AG09319 (cell line): ENCODE results near the gene SWI5.

Source experiments
- DNase-seq: peaks from one replicate; pipeline ENCODE4 v3.0.0-alpha.2; 2010; ENCODE audit warnings: low read depth; ENCODE audit errors: extremely low read depth
- CTCF ChIP-seq: IDR thresholded peaks from 2 replicates; pipeline ENCODE4 v1.5.1; 2011; ENCODE audit warnings: low read depth, mild to moderate bottlenecking, inconsistent platforms, low read length, moderate library complexity

The SWI5 gene

GRCh38 chr9:128286440-128286839 lies 10.4 kb downstream of the SWI5 start:
- no peak for TF ChIP-seq CTCF
- no peak for DNase-seq

- no peak for TF ChIP-seq CTCF
- DNase-seq = no peak
Observed at GRCh38 chr9:128288273-128289004, 12.4 kb downstream of the SWI5 start.

GRCh38 chr9:128292009-128292408 lies 15.9 kb downstream of the SWI5 start:
- TF ChIP-seq CTCF = no peak
- no peak for DNase-seq

GRCh38 chr9:128293091-128293490 lies 17.0 kb downstream of the SWI5 start:
- no peak for TF ChIP-seq CTCF
- DNase-seq = no peak

GRCh38 chr9:128294142-128294541 lies 18.1 kb downstream of the SWI5 start:
- TF ChIP-seq CTCF = no peak

GRCh38 chr9:128296340-128297220 lies 20.5 kb downstream of the SWI5 start:
- no peak for TF ChIP-seq CTCF
- DNase-seq = no peak

More at GRCh38 chr9:128294142-128294541, 18.1 kb downstream of the SWI5 start:
- DNase-seq = no peak

- no peak for DNase-seq
- TF ChIP-seq CTCF = no peak
Observed at GRCh38 chr9:128297221-128297773, 21.2 kb downstream of the SWI5 start.
